ENCODE results near the gene RRAD. TPM values are rescaled to one million over a fixed set of nuclear protein-coding genes. Genes with fewer than 3 reads are reported as not detected.

The RRAD gene
- total RNA-seq, 1 experiment from 2014 or later: 0.19 TPM

DNA sequence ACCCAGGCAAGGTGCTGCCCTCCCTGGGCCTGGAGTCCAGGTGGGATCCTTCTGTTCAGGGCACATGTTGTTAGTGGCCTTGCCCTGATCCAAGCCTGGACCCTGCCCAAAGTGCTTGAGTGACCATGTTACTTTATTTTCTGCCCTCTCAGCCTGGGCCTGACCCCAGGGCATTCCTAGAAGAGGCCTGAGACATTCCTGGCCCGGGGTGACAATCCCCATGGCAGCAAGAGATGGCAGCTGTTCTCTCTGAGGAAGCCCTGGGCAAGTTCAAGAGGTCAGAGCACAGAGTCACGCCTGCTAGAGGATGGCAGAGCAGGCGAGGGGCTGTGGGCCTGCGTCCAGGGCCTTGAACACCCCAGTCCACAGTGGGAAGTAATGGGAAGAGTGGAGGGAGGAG lies 11.6 kb downstream of the RRAD start:
- H3K36me3 ChIP-seq (ENCODE audit: insufficient read depth, low read length, poor library complexity, severe bottlenecking): no peaks in the 10 kb centered on the region
- H3K27ac ChIP-seq (ENCODE audit: low read depth, low read length, poor library complexity, severe bottlenecking): no peak overlapping the region
- ChIA-PET POLR2A (ENCODE audit: low non-redundant PET) (no interaction called here), CTCF (no interaction called here)
- H3K27me3 ChIP-seq (replicated peaks; ENCODE audit: insufficient read depth, low read depth, low read length, poor library complexity): no peaks in the 10 kb centered on the region
- DNase-seq (ENCODE audit: low spot score): no peak
- BruUV-seq (replicated peaks): no TSS peak
- H3K4me1 ChIP-seq (ENCODE audit: insufficient read depth, low read length, poor library complexity, severe bottlenecking): no peaks in the 10 kb centered on the region
- no peaks in the 10 kb centered on the region for H3K9me3 ChIP-seq (ENCODE audit: low read depth, low read length, poor library complexity, severe bottlenecking)
- no peak for TF ChIP-seq EZH2 (IDR thresholded peaks at IDR 0.05; ENCODE audit: borderline replicate concordance, low read depth, low read length, poor library complexity, severe bottlenecking)
- TF ChIP-seq, protein P1, sequence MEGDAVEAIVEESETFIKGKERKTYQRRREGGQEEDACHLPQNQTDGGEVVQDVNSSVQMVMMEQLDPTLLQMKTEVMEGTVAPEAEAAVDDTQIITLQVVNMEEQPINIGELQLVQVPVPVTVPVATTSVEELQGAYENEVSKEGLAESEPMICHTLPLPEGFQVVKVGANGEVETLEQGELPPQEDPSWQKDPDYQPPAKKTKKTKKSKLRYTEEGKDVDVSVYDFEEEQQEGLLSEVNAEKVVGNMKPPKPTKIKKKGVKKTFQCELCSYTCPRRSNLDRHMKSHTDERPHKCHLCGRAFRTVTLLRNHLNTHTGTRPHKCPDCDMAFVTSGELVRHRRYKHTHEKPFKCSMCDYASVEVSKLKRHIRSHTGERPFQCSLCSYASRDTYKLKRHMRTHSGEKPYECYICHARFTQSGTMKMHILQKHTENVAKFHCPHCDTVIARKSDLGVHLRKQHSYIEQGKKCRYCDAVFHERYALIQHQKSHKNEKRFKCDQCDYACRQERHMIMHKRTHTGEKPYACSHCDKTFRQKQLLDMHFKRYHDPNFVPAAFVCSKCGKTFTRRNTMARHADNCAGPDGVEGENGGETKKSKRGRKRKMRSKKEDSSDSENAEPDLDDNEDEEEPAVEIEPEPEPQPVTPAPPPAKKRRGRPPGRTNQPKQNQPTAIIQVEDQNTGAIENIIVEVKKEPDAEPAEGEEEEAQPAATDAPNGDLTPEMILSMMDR (conservative IDR thresholded peaks at IDR 0.05; ENCODE audit: low read depth, low read length): no peak
- intact Hi-C loops (cut with micrococcal nuclease; ENCODE audit: unreplicated experiment): no loop called here
- no peak overlapping the region for H3K4me3 ChIP-seq (ENCODE audit: low read depth, low read length, poor library complexity, severe bottlenecking)

DNA sequence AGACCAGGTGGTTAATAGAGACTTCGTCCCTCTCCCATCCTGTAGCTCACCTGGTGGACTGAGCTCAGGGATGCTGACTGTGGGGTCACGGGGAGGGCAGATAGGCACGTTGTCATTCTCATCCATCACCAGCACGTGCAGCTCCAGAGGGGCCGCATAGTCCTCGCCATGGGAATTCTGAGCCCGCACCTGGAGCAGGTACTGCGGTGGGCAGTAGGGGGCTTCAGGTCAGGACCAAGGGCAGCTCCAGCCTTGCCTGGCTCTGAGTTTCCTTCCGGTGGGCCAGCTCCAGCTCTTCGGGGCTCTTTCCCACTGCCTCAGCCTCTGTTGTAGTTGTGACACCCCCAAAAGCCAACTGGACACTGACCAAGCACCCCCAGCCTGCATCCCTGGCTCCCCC lies 12.3 kb downstream of the RRAD start:
- CTCF ChIA-PET: no interaction called here
- no peaks in the 10 kb centered on the region for H3K9me3 ChIP-seq (ENCODE audit: low read depth, low read length, poor library complexity, severe bottlenecking)
- no peaks in the 10 kb centered on the region for H3K27me3 ChIP-seq (replicated peaks; ENCODE audit: insufficient read depth, low read depth, low read length, poor library complexity)
- H3K4me3 ChIP-seq (ENCODE audit: low read depth, low read length, poor library complexity, severe bottlenecking): no peak overlapping the region
- BruUV-seq (replicated peaks): no TSS peak
- H3K36me3 ChIP-seq (ENCODE audit: insufficient read depth, low read length, poor library complexity, severe bottlenecking): no peaks in the 10 kb centered on the region
- TF ChIP-seq, protein P1 (conservative IDR thresholded peaks at IDR 0.05; ENCODE audit: low read depth, low read length): no peak
- TF ChIP-seq EZH2 (IDR thresholded peaks at IDR 0.05; ENCODE audit: borderline replicate concordance, low read depth, low read length, poor library complexity, severe bottlenecking): no peak
- no peaks in the 10 kb centered on the region for H3K4me1 ChIP-seq (ENCODE audit: insufficient read depth, low read length, poor library complexity, severe bottlenecking)
- DNase-seq (ENCODE audit: low spot score): no peak
- POLR2A ChIA-PET (ENCODE audit: low non-redundant PET): no interaction called here
- intact Hi-C loops (cut with micrococcal nuclease; ENCODE audit: unreplicated experiment): no loop called here
- H3K27ac ChIP-seq (ENCODE audit: low read depth, low read length, poor library complexity, severe bottlenecking): no peak overlapping the region

DNA sequence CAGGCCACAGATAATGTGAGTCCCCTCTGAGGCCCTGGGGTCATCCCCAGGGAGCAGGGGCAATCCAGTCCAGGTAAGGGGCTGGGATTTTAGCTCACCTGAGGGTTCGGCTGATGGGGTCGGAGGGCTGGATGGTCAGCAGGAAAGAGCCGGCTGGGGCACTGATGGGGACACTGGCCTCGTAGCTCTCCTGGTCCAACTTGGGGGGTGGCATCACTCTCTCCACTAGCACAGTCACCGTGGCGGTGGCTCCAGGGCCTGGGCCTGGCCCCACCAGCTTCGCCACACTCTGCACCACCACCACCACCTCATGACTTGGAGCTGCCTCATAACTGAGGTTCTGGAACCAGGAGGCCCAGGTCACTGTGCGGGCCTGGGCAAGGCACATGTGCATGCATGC lies 13.5 kb downstream of the RRAD start:
- intact Hi-C loops (cut with micrococcal nuclease; ENCODE audit: unreplicated experiment): no loop called here
- no peaks in the 10 kb centered on the region for H3K36me3 ChIP-seq (ENCODE audit: insufficient read depth, low read length, poor library complexity, severe bottlenecking)
- no peak overlapping the region for H3K27ac ChIP-seq (ENCODE audit: low read depth, low read length, poor library complexity, severe bottlenecking)
- POLR2A ChIA-PET (ENCODE audit: low non-redundant PET): no interaction called here
- no peak overlapping the region for H3K4me3 ChIP-seq (ENCODE audit: low read depth, low read length, poor library complexity, severe bottlenecking)
- TF ChIP-seq, protein P1 (conservative IDR thresholded peaks at IDR 0.05; ENCODE audit: low read depth, low read length): no peak
- no peak for TF ChIP-seq EZH2 (IDR thresholded peaks at IDR 0.05; ENCODE audit: borderline replicate concordance, low read depth, low read length, poor library complexity, severe bottlenecking)
- no peaks in the 10 kb centered on the region for H3K4me1 ChIP-seq (ENCODE audit: insufficient read depth, low read length, poor library complexity, severe bottlenecking)
- no TSS peak for BruUV-seq (replicated peaks)
- CTCF ChIA-PET: no interaction called here
- H3K9me3 ChIP-seq (ENCODE audit: low read depth, low read length, poor library complexity, severe bottlenecking): no peaks in the 10 kb centered on the region
- H3K27me3 ChIP-seq (replicated peaks; ENCODE audit: insufficient read depth, low read depth, low read length, poor library complexity): no peaks in the 10 kb centered on the region
- no peak for DNase-seq (ENCODE audit: low spot score)
